Body of pancreas (tissue), 4 donors: ENCODE results near the gene CNTNAP2. TPM values are rescaled to one million over a fixed set of nuclear protein-coding genes. Genes with fewer than 3 reads are reported as not detected.
A peak's percentile ranks its signal among the peaks of the same experiment; 100 is the strongest.

Experiments used
- ATAC-seq: fragments of 150-250 bp; one replicate; pipeline ENCODE4 v1.9.1; 2016
- DNase-seq, 4 donors: peaks; one replicate each; pipeline ENCODE4 v3.0.0-alpha.2; 2019
- H3K27ac ChIP-seq, 4 donors: fragments of 200-600 bp; sonication (generic); 1 replicate in 3 of 4; 2 replicates in 1 of 4; pipeline versions ENCODE4 v1.5.1 to v1.6.1; 2016 to 2019; ENCODE audit warnings: mild to moderate bottlenecking in 1 of 4, mixed read lengths in 1 of 4, moderate library complexity in 1 of 4
- H3K27me3 ChIP-seq, 2 donors: fragments of 200-600 bp; sonication (generic); one replicate each; pipeline ENCODE4 v1.6.0; 2016; ENCODE audit warnings: mild to moderate bottlenecking in 1 of 2
- H3K36me3 ChIP-seq, 2 donors: fragments of 200-600 bp; sonication (generic); replicated peaks in 1 of 2; 2 replicates each; pipeline ENCODE4 v1.5.1; 2016; ENCODE audit warnings: low read depth in 2 of 2; ENCODE audit not compliant: insufficient read depth in 1 of 2
- H3K4me1 ChIP-seq: fragments of 200-600 bp; sonication (generic); one replicate; pipeline ENCODE4 v1.6.0; 2016
- H3K4me3 ChIP-seq, 2 donors: fragments of 200-600 bp; sonication (generic); 1 replicate in 1 of 2; 2 replicates in 1 of 2; pipeline ENCODE4 v1.5.1; 2016 to 2019
- H3K9me3 ChIP-seq, 3 donors: fragments of 200-600 bp; sonication (generic); 1 replicate in 2 of 3; 2 replicates in 1 of 3; pipeline ENCODE4 v1.5.1; 2016
- CTCF ChIP-seq, 7 experiments: fragments of 450-650 bp in 4 of 7; fragments of 200-600 bp in 3 of 7; sonication (generic) in 3 of 7; IDR thresholded peaks; one replicate each; pipeline ENCODE4 v1.5.1; 2016 to 2019; ENCODE audit warnings: antibody characterized with exemption in 7 of 7
- POLR2A ChIP-seq, 3 donors: fragments of 450-650 bp; IDR thresholded peaks; one replicate each; pipeline ENCODE4 v1.6.1; 2016; ENCODE audit warnings: antibody characterized with exemption in 3 of 3, mild to moderate bottlenecking in 2 of 3
- WGBS, 2 donors: methylation state at CpG; one replicate each; pipeline ENCODE4 v1.1.5; 2017; 5-methylcytosine and 5-hydroxymethylcytosine counted together
- intact Hi-C: fragments of 100-400 bp; cut with DNase I; formaldehyde crosslinking; loops from one replicate; pipeline ENCODE4 v1.15.1; 2023
- total RNA-seq, 2 donors: library from RNA; depleted of rRNA; stranded (reverse); fragments of >200 nt; gene quantifications; one replicate each; pipeline ENCODE4 v1.1.0, GENCODE V29; 2016

The CNTNAP2 gene
- total RNA-seq, 2 donors from 2014 or later: 1.0 TPM; not detected in 1

GRCh38 chr7:148347981-148348380 is 2231.4 kb downstream of the CNTNAP2 start:
- intact Hi-C loops: no loop called here
- 59 to 60% methylated on average over 5 of the region's 5 CpGs for WGBS, 2 donors

GRCh38 chr7:148348466-148348865 is 2231.9 kb downstream of the CNTNAP2 start:
- ATAC-seq: no peak
- Histone ChIP-seq H3K27me3 (peaks cover 0 to 4% of the 10 kb centered on the region in 2 donors), H3K4me1 (no peaks in the 10 kb centered on the region), H3K9me3 (no peaks in the 10 kb centered on the region), H3K27ac (no peak overlapping the region), H3K4me3 (no peak overlapping the region), H3K36me3 (no peaks in the 10 kb centered on the region)
- no peak for TF ChIP-seq POLR2A (IDR thresholded peaks at IDR 0.05)
- no peak for TF ChIP-seq CTCF (IDR thresholded peaks at IDR 0.05)
- 75% methylated on average over 10 of the region's 10 CpGs for WGBS, 2 donors
- no peak for DNase-seq
- intact Hi-C loops: no loop called here

More at GRCh38 chr7:148347981-148348380, 2231.4 kb downstream of the CNTNAP2 start:
- no peaks in the 10 kb centered on the region for H3K36me3 ChIP-seq
- no peak overlapping the region for H3K27ac ChIP-seq
- no peaks in the 10 kb centered on the region for H3K4me1 ChIP-seq
- DNase-seq: no peak
- H3K9me3 ChIP-seq: no peaks in the 10 kb centered on the region
- ATAC-seq: no peak
- TF ChIP-seq POLR2A (IDR thresholded peaks at IDR 0.05) (no peak), CTCF (IDR thresholded peaks at IDR 0.05) (no peak)
- no peak overlapping the region for H3K4me3 ChIP-seq
- peaks cover 0 to 4% of the 10 kb centered on the region in 2 donors for H3K27me3 ChIP-seq

- 38 to 49% methylated on average over 5 of the region's 5 CpGs for WGBS, 2 donors
Observed at GRCh38 chr7:148356303-148356702, 2239.7 kb downstream of the CNTNAP2 start.

GRCh38 chr7:148362541-148362940 is 2245.9 kb downstream of the CNTNAP2 start:
- TF ChIP-seq CTCF (IDR thresholded peaks at IDR 0.05): no peak
- TF ChIP-seq POLR2A (IDR thresholded peaks at IDR 0.05): no peak
- 55 to 75% methylated on average over 4 to 5 of the region's 5 CpGs for WGBS, 2 donors
- H3K4me3 ChIP-seq: no peak overlapping the region

More at GRCh38 chr7:148356303-148356702, 2239.7 kb downstream of the CNTNAP2 start:
- Histone ChIP-seq H3K9me3 (no peaks in the 10 kb centered on the region), H3K36me3 (no peaks in the 10 kb centered on the region), H3K4me1 (no peaks in the 10 kb centered on the region), H3K4me3 (no peak overlapping the region), H3K27ac (no peak overlapping the region), H3K27me3 (no peaks in the 10 kb centered on the region)
- TF ChIP-seq POLR2A (IDR thresholded peaks at IDR 0.05): no peak
- TF ChIP-seq CTCF (IDR thresholded peaks at IDR 0.05): no peak
- ATAC-seq (no peak), DNase-seq (peak in 2 of 4 donors; percentile 23 to 33)
- intact Hi-C loops: no loop called here

GRCh38 chr7:148367731-148368475 is 2251.3 kb downstream of the CNTNAP2 start:
- TF ChIP-seq CTCF (IDR thresholded peaks at IDR 0.05) (no peak), POLR2A (IDR thresholded peaks at IDR 0.05) (no peak)

More at GRCh38 chr7:148362541-148362940, 2245.9 kb downstream of the CNTNAP2 start:
- ATAC-seq (no peak), DNase-seq (no peak)
- Histone ChIP-seq H3K4me1 (no peaks in the 10 kb centered on the region), H3K27ac (no peak overlapping the region), H3K9me3 (no peaks in the 10 kb centered on the region), H3K27me3 (no peaks in the 10 kb centered on the region), H3K36me3 (no peaks in the 10 kb centered on the region)
- intact Hi-C loops: no loop called here

More at GRCh38 chr7:148367731-148368475, 2251.3 kb downstream of the CNTNAP2 start:
- no peaks in the 10 kb centered on the region for H3K4me1 ChIP-seq
- no peak for DNase-seq
- no peak overlapping the region for H3K4me3 ChIP-seq
- no peaks in the 10 kb centered on the region for H3K36me3 ChIP-seq
- no peak for ATAC-seq
- H3K27ac ChIP-seq: no peak overlapping the region
- H3K27me3 ChIP-seq: no peaks in the 10 kb centered on the region
- 73 to 76% methylated on average over 9 of the region's 9 CpGs for WGBS, 2 donors
- no peaks in the 10 kb centered on the region for H3K9me3 ChIP-seq
- intact Hi-C loops: no loop called here
